GM12865 (cell line): ENCODE data around the gene GPR139.

Experiments
- DNase-seq: peaks from one replicate; pipeline ENCODE4 v3.0.0; 2010; ENCODE audit warnings: low read depth
- H3K4me3 ChIP-seq: 2 replicates; pipeline ENCODE4 v1.5.1; 2011; ENCODE audit warnings: mild to moderate bottlenecking, low read depth, low read length, control low read depth
- CTCF ChIP-seq: IDR thresholded peaks from 2 replicates; pipeline ENCODE4 v1.5.1; 2011; ENCODE audit warnings: low read length, control low read depth, low read depth, inconsistent platforms; ENCODE audit not compliant: insufficient read depth; ENCODE audit errors: missing control alignments

Gene GPR139

GRCh38 chr16:20102521-20102920, 28.8 kb upstream of the GPR139 start:
- no peak for DNase-seq
- H3K4me3 ChIP-seq: no peak overlapping the region
- TF ChIP-seq CTCF: no peak

GRCh38 chr16:20102021-20102420, 28.3 kb upstream of the GPR139 start:
- DNase-seq: no peak
- H3K4me3 ChIP-seq: no peak overlapping the region
- TF ChIP-seq CTCF: no peak

GRCh38 chr16:20099375-20099774, 25.7 kb upstream of the GPR139 start:
- no peak overlapping the region for H3K4me3 ChIP-seq
- DNase-seq: no peak
- TF ChIP-seq CTCF: no peak

GRCh38 chr16:20094157-20094556, 20.5 kb upstream of the GPR139 start:
- DNase-seq: no peak
- no peak for TF ChIP-seq CTCF
- no peak overlapping the region for H3K4me3 ChIP-seq

GRCh38 chr16:20089246-20089965, 15.7 kb upstream of the GPR139 start:
- peak; percentile 22 for DNase-seq
- TF ChIP-seq CTCF: no peak
- H3K4me3 ChIP-seq: no peak overlapping the region

- TF ChIP-seq CTCF: no peak
- no peak for DNase-seq
- H3K4me3 ChIP-seq: no peak overlapping the region
Observed at GRCh38 chr16:20084624-20085226, 11.0 kb upstream of the GPR139 start.

GRCh38 chr16:20079106-20079505, 5.4 kb upstream of the GPR139 start:
- no peak overlapping the region for H3K4me3 ChIP-seq
- TF ChIP-seq CTCF: no peak
- no peak for DNase-seq
